CD14-positive monocyte (primary cell): Measurements from ENCODE around the gene GABBR2. TPM values are rescaled to one million over a fixed set of nuclear protein-coding genes. Genes with fewer than 3 reads are reported as not detected.
A peak's percentile ranks its signal among the peaks of the same experiment; 100 is the strongest.

Source experiments
- DNase-seq, 3 donors: peaks; one replicate each; pipeline ENCODE4 v3.0.0-alpha.2; 2011 to 2022
- H2AFZ ChIP-seq: 2 replicates; pipeline ENCODE4 v1.6.0; 2012; ENCODE audit warnings: mild to moderate bottlenecking, low read depth, low read length, inconsistent platforms; ENCODE audit not compliant: insufficient read depth, poor library complexity, severe bottlenecking
- H3K27ac ChIP-seq, 2 donors: 1 replicate in 1 of 2; 2 replicates in 1 of 2; pipeline ENCODE4 v1.5.1; 2012 to 2013; ENCODE audit warnings: low read length in 2 of 2, control low read depth in 1 of 2, inconsistent platforms in 1 of 2, low read depth in 1 of 2, mild to moderate bottlenecking in 1 of 2
- H3K27me3 ChIP-seq, 2 donors: one replicate each; pipeline versions ENCODE4 v1.6.0 to v1.6.1; 2011 to 2013; ENCODE audit warnings: low read length in 2 of 2; ENCODE audit not compliant: control insufficient read depth in 2 of 2, insufficient read depth in 2 of 2
- H3K36me3 ChIP-seq, 2 donors: replicated peaks in 1 of 2; 1 replicate in 1 of 2; 2 replicates in 1 of 2; pipeline versions ENCODE4 v1.5.1 to v1.6.1; 2012 to 2013; ENCODE audit warnings: low read length in 2 of 2, control low read depth in 1 of 2, inconsistent platforms in 1 of 2, mild to moderate bottlenecking in 1 of 2; ENCODE audit not compliant: insufficient read depth in 2 of 2, control insufficient read depth in 1 of 2
- H3K4me1 ChIP-seq, 2 donors: 1 replicate in 1 of 2; 2 replicates in 1 of 2; pipeline versions ENCODE4 v1.5.1 to v1.6.1; 2012 to 2013; ENCODE audit warnings: low read length in 2 of 2, control low read depth in 1 of 2, inconsistent platforms in 1 of 2, mild to moderate bottlenecking in 1 of 2, moderate library complexity in 1 of 2; ENCODE audit not compliant: insufficient read depth in 2 of 2, control insufficient read depth in 1 of 2
- H3K4me2 ChIP-seq: replicated peaks from 2 replicates; pipeline ENCODE3; 2012; ENCODE audit warnings: low read length, moderate library complexity, mild to moderate bottlenecking; ENCODE audit not compliant: poor library complexity, severe bottlenecking; ENCODE audit errors: extremely low read depth
- H3K4me3 ChIP-seq, 3 experiments: fragments of 200-600 bp in 1 of 3; sonication (generic) in 1 of 3; replicated peaks in 1 of 3; 1 replicate in 2 of 3; 2 replicates in 1 of 3; pipeline ENCODE4 v1.5.1; 2011 to 2013; ENCODE audit warnings: low read length in 3 of 3, mild to moderate bottlenecking in 3 of 3, control low read depth in 2 of 3, low read depth in 2 of 3, inconsistent platforms in 1 of 3, moderate library complexity in 1 of 3
- H3K79me2 ChIP-seq: 2 replicates; pipeline ENCODE4 v1.6.0; 2012; ENCODE audit warnings: mild to moderate bottlenecking, control low read depth, inconsistent platforms, low read length, moderate library complexity; ENCODE audit not compliant: insufficient read depth
- H3K9ac ChIP-seq: 2 replicates; pipeline ENCODE4 v1.6.0; 2017; ENCODE audit warnings: low read length, mild to moderate bottlenecking; ENCODE audit not compliant: insufficient read depth, poor library complexity, severe bottlenecking
- H3K9me3 ChIP-seq, 2 donors: replicated peaks in 1 of 2; 1 replicate in 1 of 2; 2 replicates in 1 of 2; pipeline versions ENCODE4 v1.5.1 to v1.6.1; 2012 to 2013; ENCODE audit warnings: low read length in 2 of 2, control low read depth in 1 of 2; ENCODE audit not compliant: control insufficient read depth in 1 of 2, insufficient read depth in 1 of 2
- H4K20me1 ChIP-seq: 2 replicates; pipeline ENCODE4 v1.6.0; 2012; ENCODE audit warnings: mild to moderate bottlenecking, low read length, control low read depth, moderate library complexity; ENCODE audit not compliant: insufficient read depth
- H3K27ac Mint-ChIP-seq, 7 donors: one replicate each; pipeline ENCODE4 v1.8.0; 2020; ENCODE audit warnings: mild to moderate bottlenecking in 7 of 7, mixed read lengths in 7 of 7, moderate library complexity in 6 of 7, inconsistent platforms in 2 of 7
- H3K27me3 Mint-ChIP-seq, 3 donors: one replicate each; pipeline ENCODE4 v1.8.0; 2021 to 2022; ENCODE audit warnings: low read depth in 3 of 3, mild to moderate bottlenecking in 3 of 3, mixed read lengths in 3 of 3, moderate library complexity in 3 of 3, inconsistent platforms in 1 of 3
- H3K36me3 Mint-ChIP-seq, 2 donors: one replicate each; pipeline ENCODE4 v1.8.0; 2020; ENCODE audit warnings: mixed read lengths in 2 of 2, inconsistent platforms in 1 of 2, mild to moderate bottlenecking in 1 of 2
- H3K4me1 Mint-ChIP-seq: one replicate; pipeline ENCODE4 v1.8.0; 2020; ENCODE audit warnings: mild to moderate bottlenecking, mixed read lengths
- H3K4me3 Mint-ChIP-seq, 2 donors: one replicate each; pipeline ENCODE4 v1.8.0; 2020; ENCODE audit warnings: mild to moderate bottlenecking in 2 of 2, mixed read lengths in 2 of 2, moderate library complexity in 1 of 2
- H3K9me3 Mint-ChIP-seq, 7 donors: one replicate each; pipeline ENCODE4 v1.8.0; 2020 to 2022; ENCODE audit warnings: mixed read lengths in 7 of 7, mild to moderate bottlenecking in 6 of 7, moderate library complexity in 6 of 7, inconsistent platforms in 2 of 7
- WGBS: methylation state at CpG from one replicate; pipeline ENCODE4 v1.1.5; 2013; ENCODE audit warnings: missing lambda C conversion rate; ENCODE audit not compliant: insufficient coverage; 5-methylcytosine and 5-hydroxymethylcytosine counted together
- intact Hi-C, 2 donors: fragments of 100-400 bp; cut with micrococcal nuclease; formaldehyde crosslinking; loops; one replicate each; pipeline versions ENCODE4 v1.15.0 to v1.15.1; 2023
- polyA plus RNA-seq, 3 donors: library from polyadenylated mRNA; depleted of rRNA in 1 of 3; unstranded in 2 of 3; stranded (reverse) in 1 of 3; fragments of 300-500 nt in 2 of 3; fragments of >200 nt in 1 of 3; fragmentation: Illumina TruSeq in 2 of 3; gene quantifications; 1 replicate in 2 of 3; 2 replicates in 1 of 3; pipeline ENCODE4 v1.2.3, GENCODE V29; 2012 to 2021
- TF ChIP-seq, protein P1 (sequence below): fragments of 200-600 bp; IDR thresholded peaks from one replicate; pipeline ENCODE4 v1.8.0; 2022; ENCODE audit warnings: antibody characterized with exemption, mild to moderate bottlenecking

GABBR2 gene
- polyA plus RNA-seq, 3 donors = not detected

DNA sequence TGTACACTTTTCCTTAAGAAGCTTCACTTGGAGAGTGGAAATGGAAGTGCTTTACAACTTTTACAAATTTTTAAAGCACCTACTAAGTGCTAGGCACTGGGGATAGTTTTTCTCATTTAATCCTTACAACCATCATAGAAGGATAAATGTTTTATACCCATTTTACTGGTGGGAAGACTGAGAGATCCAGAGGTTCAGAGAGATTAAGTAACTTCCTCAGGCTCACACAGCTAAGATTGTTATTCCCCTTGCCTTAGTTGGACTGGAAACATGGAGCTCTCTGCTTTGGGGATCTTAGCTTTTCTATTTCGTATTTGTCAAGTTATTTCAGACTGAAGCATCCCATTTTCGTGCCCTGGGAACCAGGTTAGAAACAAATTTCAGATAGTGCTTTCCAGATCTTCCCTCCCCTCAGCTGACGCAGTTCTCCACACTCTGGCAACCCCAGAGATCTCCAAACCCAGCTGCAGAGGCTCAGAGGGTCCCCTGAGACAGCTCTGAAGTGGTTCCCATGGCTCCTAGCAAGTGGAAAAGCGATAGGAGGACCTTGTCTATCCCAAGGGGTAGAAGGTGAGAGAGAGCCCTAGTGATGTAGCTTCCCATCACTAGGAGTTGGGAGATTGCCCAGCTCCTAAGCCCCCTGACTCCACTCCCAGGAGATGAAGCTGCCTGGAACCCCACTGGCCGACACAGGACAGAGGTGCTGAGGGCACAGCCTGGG lies 16.2 kb upstream of the GABBR2 start:
- TF ChIP-seq, protein P1, sequence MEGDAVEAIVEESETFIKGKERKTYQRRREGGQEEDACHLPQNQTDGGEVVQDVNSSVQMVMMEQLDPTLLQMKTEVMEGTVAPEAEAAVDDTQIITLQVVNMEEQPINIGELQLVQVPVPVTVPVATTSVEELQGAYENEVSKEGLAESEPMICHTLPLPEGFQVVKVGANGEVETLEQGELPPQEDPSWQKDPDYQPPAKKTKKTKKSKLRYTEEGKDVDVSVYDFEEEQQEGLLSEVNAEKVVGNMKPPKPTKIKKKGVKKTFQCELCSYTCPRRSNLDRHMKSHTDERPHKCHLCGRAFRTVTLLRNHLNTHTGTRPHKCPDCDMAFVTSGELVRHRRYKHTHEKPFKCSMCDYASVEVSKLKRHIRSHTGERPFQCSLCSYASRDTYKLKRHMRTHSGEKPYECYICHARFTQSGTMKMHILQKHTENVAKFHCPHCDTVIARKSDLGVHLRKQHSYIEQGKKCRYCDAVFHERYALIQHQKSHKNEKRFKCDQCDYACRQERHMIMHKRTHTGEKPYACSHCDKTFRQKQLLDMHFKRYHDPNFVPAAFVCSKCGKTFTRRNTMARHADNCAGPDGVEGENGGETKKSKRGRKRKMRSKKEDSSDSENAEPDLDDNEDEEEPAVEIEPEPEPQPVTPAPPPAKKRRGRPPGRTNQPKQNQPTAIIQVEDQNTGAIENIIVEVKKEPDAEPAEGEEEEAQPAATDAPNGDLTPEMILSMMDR = no peak
- peaks cover 0 to 3% (median 0%) of the 10 kb centered on the region in 7 donors for H3K9me3 Mint-ChIP-seq
- WGBS = 93% methylated on average over 2 of the region's 5 CpGs

DNA sequence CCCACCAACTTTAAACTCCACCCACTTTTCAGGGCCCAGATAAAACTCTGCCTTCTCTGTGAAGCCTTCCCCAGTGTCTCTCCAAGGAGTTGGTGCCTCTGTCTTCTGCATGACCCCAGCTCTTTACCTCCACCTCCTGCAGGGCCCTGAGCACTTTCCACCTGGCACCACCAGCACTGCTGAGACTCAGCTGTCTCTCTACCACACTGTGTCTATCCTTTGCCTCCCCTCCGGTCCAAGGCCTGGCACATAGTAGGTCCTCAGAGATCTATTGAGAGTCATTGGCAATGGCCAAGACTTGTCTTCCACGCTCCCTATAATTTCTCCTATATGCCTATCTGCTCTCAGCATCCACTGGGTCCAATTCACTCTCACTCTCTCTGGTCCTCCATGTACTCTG lies 12.9 kb upstream of the GABBR2 start:
- intact Hi-C loops = no loop called here
- no peak for DNase-seq
- TF ChIP-seq, protein P1 = no peak
- Mint-ChIP-seq H3K9me3 (peaks cover 0 to 7% (median 0%) of the 10 kb centered on the region in 7 donors), H3K4me1 (peaks cover 6% of the 10 kb centered on the region), H3K27ac (no peak overlapping the region), H3K4me3 (no peak overlapping the region), H3K36me3 (no peaks in the 10 kb centered on the region), H3K27me3 (peaks cover 12 to 32% (median 20%) of the 10 kb centered on the region in 3 donors)
- Histone ChIP-seq H3K27me3 (peaks cover 0 to 4% of the 10 kb centered on the region in 2 donors), H3K36me3 (no peaks in the 10 kb centered on the region), H3K9ac (no peak overlapping the region), H3K9me3 (no peaks in the 10 kb centered on the region), H3K4me3 (no peak overlapping the region), H2AFZ (no peak overlapping the region), H3K79me2 (no peaks in the 10 kb centered on the region), H3K27ac (no peak overlapping the region), H3K4me2 (no peak overlapping the region), H3K4me1 (peaks cover 6 to 7% of the 10 kb centered on the region in 2 donors), H4K20me1 (no peaks in the 10 kb centered on the region)
- 92% methylated on average over 2 of the region's 2 CpGs for WGBS

More for the DNA sequence above, 16.2 kb upstream of the GABBR2 start:
- Histone ChIP-seq H3K79me2 (no peaks in the 10 kb centered on the region), H3K4me3 (no peak overlapping the region), H2AFZ (peak overlapping the region; percentile 38), H3K27ac (no peak overlapping the region), H3K9me3 (no peaks in the 10 kb centered on the region), H3K27me3 (peaks cover 0 to 3% of the 10 kb centered on the region in 2 donors), H3K36me3 (no peaks in the 10 kb centered on the region), H3K4me2 (no peak overlapping the region), H3K4me1 (peaks cover 11 to 15% of the 10 kb centered on the region in 2 donors), H3K9ac (no peak overlapping the region), H4K20me1 (no peaks in the 10 kb centered on the region)
- DNase-seq = no peak
- Mint-ChIP-seq H3K4me3 (no peak overlapping the region), H3K4me1 (peaks cover 16% of the 10 kb centered on the region), H3K27me3 (peaks cover 5 to 24% (median 8%) of the 10 kb centered on the region in 3 donors), H3K27ac (peak overlapping the region in 1 of 7 donors; percentile 2), H3K36me3 (no peaks in the 10 kb centered on the region)
- intact Hi-C loops = no loop called here
